ENCODE measurements around the gene DUSP2. TPM values are rescaled to one million over a fixed set of nuclear protein-coding genes. Genes with fewer than 3 reads are reported as not detected.
"Not testable (repeated sequence)": the region's sequence is repeated elsewhere in the genome, so short reads cannot be mapped to it uniquely, and the experiment has no call there.

The DUSP2 gene
- total and polyA plus RNA-seq, 8 donors: 0.32 to 3.1 (median 1.3) TPM

GRCh38 chr2:96144481-96145035 lies 682 bp downstream of the DUSP2 start:
- ATAC-seq (peak in 1 of 4 donors; percentile 3), FAIRE-seq (no peak), DNase-seq (peak in 2 of 6 donors; percentile 53 to 81)
- Histone ChIP-seq H3K27ac (no peak overlapping the region), H3K4me3 (peak overlapping the region; percentile 40 to 71 (median 48)), H3K27me3 (no peaks in the 10 kb centered on the region), H3K9me3 (no peaks in the 10 kb centered on the region), H3K4me1 (no peaks in the 10 kb centered on the region), H3K36me3 (no peaks in the 10 kb centered on the region)
- intact Hi-C loops (cut with DNase I): no loop called here
- 9 to 16% methylated on average over 33 to 35 of the region's 35 CpGs for WGBS, 2 donors
- no peak for TF ChIP-seq CTCF (IDR thresholded peaks at IDR 0.05)

- Histone ChIP-seq H3K4me1 (no peaks in the 10 kb centered on the region), H3K36me3 (no peaks in the 10 kb centered on the region), H3K27ac (no peak overlapping the region), H3K9me3 (no peaks in the 10 kb centered on the region), H3K4me3 (peak overlapping the region in 1 of 4 donors; percentile 71), H3K27me3 (no peaks in the 10 kb centered on the region)
- WGBS, 2 donors: 78 to 90% methylated on average over 23 of the region's 23 CpGs
- DNase-seq (peak in 4 of 6 donors; percentile 22 to 76 (median 42)), ATAC-seq (no peak), FAIRE-seq (no peak)
- intact Hi-C loops (cut with DNase I): no loop called here
- peak in 1 of 4 donors; percentile 17 for TF ChIP-seq CTCF (IDR thresholded peaks at IDR 0.05)
These were observed 1.3 kb downstream of the DUSP2 start for GRCh38 chr2:96143848-96144480.

- Histone ChIP-seq H3K27ac (no peak overlapping the region), H3K9me3 (no peaks in the 10 kb centered on the region), H3K4me1 (no peaks in the 10 kb centered on the region), H3K36me3 (no peaks in the 10 kb centered on the region), H3K27me3 (no peaks in the 10 kb centered on the region), H3K4me3 (no peak overlapping the region)
- no peak for TF ChIP-seq CTCF (IDR thresholded peaks at IDR 0.05)
- peak in 3 of 6 donors; percentile 14 to 62 (median 39) for DNase-seq
- intact Hi-C loops (cut with DNase I): no loop called here
- 86 to 87% methylated on average over 10 of the region's 10 CpGs for WGBS, 2 donors
- no peak for ATAC-seq
- no peak for FAIRE-seq
These were observed 1.9 kb downstream of the DUSP2 start for GRCh38 chr2:96143231-96143847.

- TF ChIP-seq CTCF (IDR thresholded peaks at IDR 0.05): no peak
- Histone ChIP-seq H3K4me3 (no peak overlapping the region), H3K4me1 (no peaks in the 10 kb centered on the region), H3K27me3 (no peaks in the 10 kb centered on the region), H3K36me3 (no peaks in the 10 kb centered on the region), H3K9me3 (no peaks in the 10 kb centered on the region), H3K27ac (no peak overlapping the region)
- ATAC-seq: no peak
- FAIRE-seq: no peak
- 83 to 87% methylated on average over 26 of the region's 26 CpGs for WGBS, 2 donors
- intact Hi-C loops (cut with DNase I): no loop called here
- peak in 3 of 6 donors; percentile 33 to 55 (median 49) for DNase-seq
These were observed 2.8 kb downstream of the DUSP2 start for GRCh38 chr2:96142217-96143113.

- H3K4me3 ChIP-seq; H3K27ac ChIP-seq; H3K27me3 ChIP-seq; FAIRE-seq; ATAC-seq; H3K4me1 ChIP-seq; H3K36me3 ChIP-seq; H3K9me3 ChIP-seq; intact Hi-C loops (cut with DNase I): not testable (repeated sequence)
- 88 to 92% methylated on average over 5 of the region's 5 CpGs for WGBS, 2 donors
- peak in 1 of 6 donors; percentile 21 for DNase-seq
These were observed 3.6 kb downstream of the DUSP2 start for GRCh38 chr2:96141624-96141967.

All from pancreas (tissue), 10 donors.